Measurements from ENCODE around the gene MIER3. TPM values are rescaled to one million over a fixed set of nuclear protein-coding genes. Genes with fewer than 3 reads are reported as not detected.

The MIER3 gene
- total RNA-seq, 1 experiment from 2014 or later, result 6.5 TPM

DNA sequence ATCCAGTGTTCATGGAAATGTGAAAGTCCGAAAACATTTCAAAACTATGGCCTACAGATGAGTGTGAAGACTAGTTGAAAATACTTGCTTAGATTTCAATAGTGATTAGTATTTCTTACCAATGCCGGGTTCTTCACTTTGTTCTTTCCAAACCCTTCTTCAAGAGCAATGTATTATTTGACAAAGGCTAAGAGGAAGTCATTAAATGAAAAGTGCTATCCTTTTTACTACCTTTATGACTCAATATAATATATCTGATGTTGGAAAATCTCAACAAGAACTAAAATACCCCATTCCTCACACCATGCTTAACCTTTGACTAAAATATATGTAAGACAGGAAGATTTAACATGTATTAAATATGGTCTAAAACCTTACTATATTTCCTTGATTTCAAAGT, 6.7 kb upstream of the MIER3 start:
- POLR2A ChIA-PET (ENCODE audit: unreplicated experiment), result no interaction called here
- CTCF ChIA-PET, result no interaction called here
- TF ChIP-seq EZH2phosphoT487 (IDR thresholded peaks at IDR 0.05; ENCODE audit: borderline replicate concordance, low read length) (no peak), EZH2 (IDR thresholded peaks at IDR 0.05; ENCODE audit: low read length, unreplicated experiment) (no peak)
- TF ChIP-seq, protein P1, sequence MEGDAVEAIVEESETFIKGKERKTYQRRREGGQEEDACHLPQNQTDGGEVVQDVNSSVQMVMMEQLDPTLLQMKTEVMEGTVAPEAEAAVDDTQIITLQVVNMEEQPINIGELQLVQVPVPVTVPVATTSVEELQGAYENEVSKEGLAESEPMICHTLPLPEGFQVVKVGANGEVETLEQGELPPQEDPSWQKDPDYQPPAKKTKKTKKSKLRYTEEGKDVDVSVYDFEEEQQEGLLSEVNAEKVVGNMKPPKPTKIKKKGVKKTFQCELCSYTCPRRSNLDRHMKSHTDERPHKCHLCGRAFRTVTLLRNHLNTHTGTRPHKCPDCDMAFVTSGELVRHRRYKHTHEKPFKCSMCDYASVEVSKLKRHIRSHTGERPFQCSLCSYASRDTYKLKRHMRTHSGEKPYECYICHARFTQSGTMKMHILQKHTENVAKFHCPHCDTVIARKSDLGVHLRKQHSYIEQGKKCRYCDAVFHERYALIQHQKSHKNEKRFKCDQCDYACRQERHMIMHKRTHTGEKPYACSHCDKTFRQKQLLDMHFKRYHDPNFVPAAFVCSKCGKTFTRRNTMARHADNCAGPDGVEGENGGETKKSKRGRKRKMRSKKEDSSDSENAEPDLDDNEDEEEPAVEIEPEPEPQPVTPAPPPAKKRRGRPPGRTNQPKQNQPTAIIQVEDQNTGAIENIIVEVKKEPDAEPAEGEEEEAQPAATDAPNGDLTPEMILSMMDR (conservative IDR thresholded peaks at IDR 0.05; ENCODE audit: low read depth, low read length), result no peak

DNA sequence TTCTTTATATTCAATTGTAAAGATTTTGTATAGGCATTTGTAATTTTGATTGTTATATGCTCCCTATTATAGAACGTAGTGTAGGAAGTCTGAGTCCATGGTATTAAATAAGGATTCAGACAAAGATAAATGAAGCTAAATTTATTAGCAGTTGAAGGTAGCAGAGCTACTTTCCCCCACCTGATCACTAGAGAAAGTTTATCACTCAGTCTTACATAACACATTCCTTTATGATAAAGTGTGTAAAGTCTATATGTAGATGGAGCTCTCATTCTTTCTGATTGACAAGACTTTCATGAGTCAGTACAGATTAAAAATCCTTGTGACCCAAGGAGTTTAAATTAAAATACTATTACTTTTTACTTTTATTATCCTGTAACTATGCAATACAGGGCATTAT, 2.3 kb upstream of the MIER3 start:
- H3K9me2 ChIP-seq (replicated peaks; ENCODE audit: low read length), result no peaks in the 10 kb centered on the region
- H3K27me3 ChIP-seq (ENCODE audit: low read length), result peaks cover 14% of the 10 kb centered on the region; the same call in 1 of the 2 replicates
- CTCF ChIA-PET, result no interaction called here
- no peak overlapping the region for H3K9ac ChIP-seq (ENCODE audit: low read length)
- H3K4me3 ChIP-seq (ENCODE audit: low read length), result no peak overlapping the region
- DNase-seq (no peak), ATAC-seq (no peak)
- no peak overlapping the region for H3K4me2 ChIP-seq (ENCODE audit: low read length)
- H4K20me1 ChIP-seq (ENCODE audit: low read length), result no peaks in the 10 kb centered on the region
- no peak for TF ChIP-seq EZH2 (IDR thresholded peaks at IDR 0.05; ENCODE audit: low read length, unreplicated experiment)
- TF ChIP-seq EZH2phosphoT487 (IDR thresholded peaks at IDR 0.05; ENCODE audit: borderline replicate concordance, low read length), result no peak
- TF ChIP-seq, protein P1 (conservative IDR thresholded peaks at IDR 0.05; ENCODE audit: low read depth, low read length), result no peak
- no peaks in the 10 kb centered on the region for H3K36me3 ChIP-seq (ENCODE audit: low read depth, low read length)
- no TSS peak for BruUV-seq (replicated peaks)
- H3K9me3 ChIP-seq (ENCODE audit: low read length), result no peaks in the 10 kb centered on the region
- H3K79me2 ChIP-seq (ENCODE audit: low read length), result peaks cover 21% of the 10 kb centered on the region
- H2AFZ ChIP-seq (ENCODE audit: low read length), result no peak overlapping the region
- 0 out of 2 replicates have a peak, but pooled peaks cover 6% of the 10 kb centered on the region for H3K4me1 ChIP-seq (ENCODE audit: insufficient read depth, low read length)
- intact Hi-C loops (cut with micrococcal nuclease), result loop anchor here (5.0 kb wide), 2 partner anchors 128 to 268 kb away; no protein-coding TSS in a partner anchor
- no peak overlapping the region for H3K27ac ChIP-seq (ENCODE audit: low read length)
- POLR2A ChIA-PET (ENCODE audit: unreplicated experiment), result no interaction called here
- H3F3A ChIP-seq (ENCODE audit: low read length, unreplicated experiment), result no peaks in the 10 kb centered on the region

More for the DNA sequence above, 6.7 kb upstream of the MIER3 start:
- no TSS peak for BruUV-seq (replicated peaks)
- H3K9me2 ChIP-seq (replicated peaks; ENCODE audit: low read length), result no peaks in the 10 kb centered on the region
- H3K4me2 ChIP-seq (ENCODE audit: low read length), result no peak overlapping the region
- H3K9ac ChIP-seq (ENCODE audit: low read length), result no peak overlapping the region
- no peak for DNase-seq
- H3K36me3 ChIP-seq (ENCODE audit: low read depth, low read length), result no peaks in the 10 kb centered on the region
- H3K79me2 ChIP-seq (ENCODE audit: low read length), result no peaks in the 10 kb centered on the region
- H3K4me3 ChIP-seq (ENCODE audit: low read length), result no peak overlapping the region
- H3K4me1 ChIP-seq (ENCODE audit: insufficient read depth, low read length), result no peaks in the 10 kb centered on the region
- H3F3A ChIP-seq (ENCODE audit: low read length, unreplicated experiment), result no peaks in the 10 kb centered on the region
- no peak overlapping the region for H2AFZ ChIP-seq (ENCODE audit: low read length)
- ATAC-seq, result no peak
- H4K20me1 ChIP-seq (ENCODE audit: low read length), result no peaks in the 10 kb centered on the region
- H3K27ac ChIP-seq (ENCODE audit: low read length), result no peak overlapping the region
- intact Hi-C loops (cut with micrococcal nuclease), result no loop called here
- H3K27me3 ChIP-seq (ENCODE audit: low read length), result peaks cover 24% of the 10 kb centered on the region; the same call in 1 of the 2 replicates
- H3K9me3 ChIP-seq (ENCODE audit: low read length), result no peaks in the 10 kb centered on the region

DNA sequence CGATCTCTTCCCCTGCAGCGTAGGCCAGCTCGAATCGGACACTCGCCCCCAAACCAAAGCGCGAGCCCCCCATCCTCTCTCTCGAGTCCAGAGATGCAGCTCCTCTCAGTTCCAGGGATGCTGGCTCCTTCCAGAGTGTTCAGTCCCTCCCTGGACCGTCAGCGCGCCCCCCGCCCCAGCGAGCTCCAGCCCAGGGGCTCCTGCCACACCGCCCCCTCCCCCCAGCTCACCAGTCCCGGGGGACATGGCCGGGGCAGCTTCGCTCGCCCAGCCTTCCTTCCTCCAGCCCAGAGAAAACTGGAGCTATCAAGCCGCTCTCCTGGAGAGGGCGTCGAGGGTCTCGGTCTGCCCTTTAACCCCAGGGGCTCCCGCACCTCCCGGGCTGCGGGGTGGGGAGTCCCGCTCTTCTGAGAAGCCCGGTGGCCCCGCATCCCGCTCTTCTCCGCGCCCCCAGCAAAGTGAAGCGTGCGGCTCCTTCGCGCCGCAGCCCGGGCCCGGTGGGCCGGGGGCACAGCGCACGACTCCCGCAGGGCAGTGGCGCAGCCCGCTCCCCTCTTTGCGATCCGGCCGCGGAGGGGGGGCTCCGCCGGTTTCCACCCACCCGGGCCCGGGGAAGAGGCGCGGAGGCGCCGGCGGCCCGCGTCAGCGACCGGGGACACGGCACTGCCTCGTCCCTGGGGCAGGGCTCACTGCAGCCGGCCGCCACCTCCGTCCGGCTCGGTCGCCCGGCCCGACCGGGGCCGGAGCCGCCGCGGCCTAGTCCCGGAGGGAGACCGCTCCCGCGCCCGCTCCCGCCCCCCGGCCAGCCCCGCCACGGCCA, 587 bp downstream of the MIER3 start:
- ATAC-seq (peak; percentile 52), DNase-seq (no peak)
- Histone ChIP-seq H4K20me1 (ENCODE audit: low read length) (no peaks in the 10 kb centered on the region), H3K9me2 (replicated peaks; ENCODE audit: low read length) (no peaks in the 10 kb centered on the region), H3K79me2 (ENCODE audit: low read length) (peaks cover 21% of the 10 kb centered on the region), H3K27me3 (ENCODE audit: low read length) (0 out of 2 replicates have a peak, but pooled peaks cover 5% of the 10 kb centered on the region), H3K36me3 (ENCODE audit: low read depth, low read length) (no peaks in the 10 kb centered on the region), H3K9ac (ENCODE audit: low read length) (peak overlapping the region; percentile 62; the same call in 1 of the 2 replicates), H3K4me2 (ENCODE audit: low read length) (peak overlapping the region; percentile 87), H3K4me1 (ENCODE audit: insufficient read depth, low read length) (0 out of 2 replicates have a peak, but pooled peaks cover 6% of the 10 kb centered on the region), H3K4me3 (ENCODE audit: low read length) (peak overlapping the region; percentile 75), H3K27ac (ENCODE audit: low read length) (no peak overlapping the region), H3K9me3 (ENCODE audit: low read length) (no peaks in the 10 kb centered on the region), H3F3A (ENCODE audit: low read length, unreplicated experiment) (no peaks in the 10 kb centered on the region), H2AFZ (ENCODE audit: low read length) (peak overlapping the region; percentile 26; the same call in 1 of the 2 replicates)
- ChIA-PET CTCF (no interaction called here), POLR2A (ENCODE audit: unreplicated experiment) (interaction anchor here (0.5 kb wide), 1 partner anchor 187 kb away, joined by 3 read pairs; no protein-coding TSS in a partner anchor)
- no TSS peak for BruUV-seq (replicated peaks)
- TF ChIP-seq EZH2phosphoT487 (IDR thresholded peaks at IDR 0.05; ENCODE audit: borderline replicate concordance, low read length) (no peak), EZH2 (IDR thresholded peaks at IDR 0.05; ENCODE audit: low read length, unreplicated experiment) (no peak)
- TF ChIP-seq, protein P1 (conservative IDR thresholded peaks at IDR 0.05; ENCODE audit: low read depth, low read length), result 0 out of 2 replicates have a peak, but pooled peaks have one; percentile 11
- intact Hi-C loops (cut with micrococcal nuclease), result loop anchor here (5.0 kb wide), 2 partner anchors 131 to 271 kb away; no protein-coding TSS in a partner anchor
